ENCODE data around the gene FNBP1.
"Not testable (repeated sequence)": the region's sequence is repeated elsewhere in the genome, so short reads cannot be mapped to it uniquely, and the experiment has no call there.

DNA sequence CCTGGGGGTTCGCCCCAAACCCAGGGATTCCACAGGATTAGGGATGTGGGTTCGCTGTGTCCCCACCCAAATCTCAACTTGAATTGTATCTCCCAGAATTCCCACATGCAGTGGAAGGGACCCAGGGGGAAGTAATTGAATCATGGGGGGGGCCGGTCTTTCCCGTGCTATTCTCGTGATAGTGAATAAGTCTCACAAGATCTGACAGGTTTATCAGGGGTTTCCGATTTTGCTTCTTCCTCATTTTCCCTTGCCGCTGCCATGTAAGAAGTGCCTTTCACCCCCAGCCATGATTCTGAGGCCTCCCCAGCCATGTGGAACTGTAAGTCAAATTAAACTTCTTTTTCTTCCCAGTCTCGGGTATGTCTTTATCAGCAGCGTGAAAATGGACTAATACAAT, 58.4 kb downstream of the FNBP1 start:
- TF ChIP-seq, protein P1, sequence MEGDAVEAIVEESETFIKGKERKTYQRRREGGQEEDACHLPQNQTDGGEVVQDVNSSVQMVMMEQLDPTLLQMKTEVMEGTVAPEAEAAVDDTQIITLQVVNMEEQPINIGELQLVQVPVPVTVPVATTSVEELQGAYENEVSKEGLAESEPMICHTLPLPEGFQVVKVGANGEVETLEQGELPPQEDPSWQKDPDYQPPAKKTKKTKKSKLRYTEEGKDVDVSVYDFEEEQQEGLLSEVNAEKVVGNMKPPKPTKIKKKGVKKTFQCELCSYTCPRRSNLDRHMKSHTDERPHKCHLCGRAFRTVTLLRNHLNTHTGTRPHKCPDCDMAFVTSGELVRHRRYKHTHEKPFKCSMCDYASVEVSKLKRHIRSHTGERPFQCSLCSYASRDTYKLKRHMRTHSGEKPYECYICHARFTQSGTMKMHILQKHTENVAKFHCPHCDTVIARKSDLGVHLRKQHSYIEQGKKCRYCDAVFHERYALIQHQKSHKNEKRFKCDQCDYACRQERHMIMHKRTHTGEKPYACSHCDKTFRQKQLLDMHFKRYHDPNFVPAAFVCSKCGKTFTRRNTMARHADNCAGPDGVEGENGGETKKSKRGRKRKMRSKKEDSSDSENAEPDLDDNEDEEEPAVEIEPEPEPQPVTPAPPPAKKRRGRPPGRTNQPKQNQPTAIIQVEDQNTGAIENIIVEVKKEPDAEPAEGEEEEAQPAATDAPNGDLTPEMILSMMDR (tag by site-specific recombination; IDR thresholded peaks at IDR 0.05): not testable (repeated sequence)
- TF ChIP-seq ZNF302 (tag by site-specific recombination; IDR thresholded peaks at IDR 0.05; ENCODE audit: low read depth); ZNF121 (tag by site-specific recombination; IDR thresholded peaks at IDR 0.05); ZFP37 (tag by site-specific recombination; IDR thresholded peaks at IDR 0.05); ZBTB21 (tag by site-specific recombination; IDR thresholded peaks at IDR 0.05); ZNF654 (tag by site-specific recombination; IDR thresholded peaks at IDR 0.05; ENCODE audit: low read depth); ZNF433 (tag by site-specific recombination; IDR thresholded peaks at IDR 0.05; ENCODE audit: low read depth); SALL2 (tag by site-specific recombination; IDR thresholded peaks at IDR 0.05; ENCODE audit: borderline replicate concordance); ZNF776 (tag by site-specific recombination; IDR thresholded peaks at IDR 0.05; ENCODE audit: borderline replicate concordance); ZNF416 (tag by site-specific recombination; IDR thresholded peaks at IDR 0.05); REPIN1 (tag by site-specific recombination; IDR thresholded peaks at IDR 0.05; ENCODE audit: low read depth); ZNF239 (tag by site-specific recombination; IDR thresholded peaks at IDR 0.05); SETDB1 (IDR thresholded peaks at IDR 0.05; ENCODE audit: insufficient read length, low read length); KLF16 (tag by site-specific recombination; IDR thresholded peaks at IDR 0.05): not testable (repeated sequence)
